MCF 10A (cell line): ENCODE measurements around the gene YIPF4. TPM values are rescaled to one million over a fixed set of nuclear protein-coding genes. Genes with fewer than 3 reads are reported as not detected.
A peak's percentile ranks its signal among the peaks of the same experiment; 100 is the strongest.

ENCODE experiments used
- BruUV-seq: library from RNA; stranded (reverse); fragments of 400-500 nt; replicated peaks from 2 replicates; lab custom pipeline; 2021; lab: Mats Ljungman, UMichigan
- CTCF ChIA-PET: fragments of 300-600 bp; sonication (Branson Sonifier 250); formaldehyde crosslinking; extraction: SDS; loops from one replicate; lab custom pipeline; 2021; ENCODE audit warnings: antibody characterized with exemption, inconsistent platforms; lab: Yijun Ruan, JAX
- POLR2A ChIA-PET: fragments of 300-600, 350-650 bp; sonication (Branson Sonifier 250); formaldehyde crosslinking; extraction: SDS; loops from one replicate; lab custom pipeline; 2020; ENCODE audit warnings: antibody characterized with exemption, inconsistent platforms; lab: Yijun Ruan, JAX
- DNase-seq: peaks from one replicate; pipeline ENCODE4 v3.0.0-alpha.2; 2018; ENCODE audit not compliant: unreplicated experiment
- H3K27ac Mint-ChIP-seq: one replicate; pipeline ENCODE4 v1.8.0; 2022; ENCODE audit warnings: mild to moderate bottlenecking, low read depth, mixed read lengths; ENCODE audit not compliant: unreplicated experiment
- H3K27me3 Mint-ChIP-seq: one replicate; pipeline ENCODE4 v1.8.0; 2022; ENCODE audit warnings: mixed read lengths; ENCODE audit not compliant: insufficient read depth, unreplicated experiment
- H3K36me3 Mint-ChIP-seq: one replicate; pipeline ENCODE4 v1.8.0; 2022; ENCODE audit warnings: mild to moderate bottlenecking, moderate library complexity, mixed read lengths; ENCODE audit not compliant: insufficient read depth, unreplicated experiment
- H3K4me1 Mint-ChIP-seq: one replicate; pipeline ENCODE4 v1.8.0; 2022; ENCODE audit warnings: mixed read lengths; ENCODE audit not compliant: insufficient read depth, unreplicated experiment
- H3K4me3 Mint-ChIP-seq: one replicate; pipeline ENCODE4 v1.8.0; 2022; ENCODE audit warnings: mild to moderate bottlenecking, moderate library complexity, mixed read lengths; ENCODE audit not compliant: unreplicated experiment
- H3K9me3 Mint-ChIP-seq: one replicate; pipeline ENCODE4 v1.8.0; 2022; ENCODE audit warnings: mixed read lengths; ENCODE audit not compliant: unreplicated experiment
- CTCF ChIP-seq: fragments of 200-600 bp; IDR thresholded peaks from one replicate; pipeline ENCODE4 v1.8.0; 2022; ENCODE audit warnings: antibody characterized with exemption, mild to moderate bottlenecking; ENCODE audit not compliant: unreplicated experiment
- intact Hi-C: fragments of 100-400 bp; cut with micrococcal nuclease; formaldehyde crosslinking; loops from 2 replicates; pipeline ENCODE4 v1.14.1; 2022
- total RNA-seq: library from RNA; stranded (reverse); gene quantifications from 2 replicates; pipeline ENCODE4 v1.2.3, GENCODE V29; 2022

Gene YIPF4
- total RNA-seq, 1 experiment from 2014 or later = 67.6 TPM

GRCh38 chr2:32258242-32258641 is 19.5 kb upstream of the YIPF4 start:
- TF ChIP-seq CTCF = no peak
- no peak overlapping the region for H3K4me3 Mint-ChIP-seq
- no peaks in the 10 kb centered on the region for H3K9me3 Mint-ChIP-seq
- H3K36me3 Mint-ChIP-seq = no peaks in the 10 kb centered on the region
- intact Hi-C loops = no loop called here
- H3K4me1 Mint-ChIP-seq = no peaks in the 10 kb centered on the region
- no TSS peak for BruUV-seq
- DNase-seq = no peak
- no peaks in the 10 kb centered on the region for H3K27me3 Mint-ChIP-seq
- CTCF ChIA-PET = interaction anchor here (0.6 kb wide), 1 partner anchor 16 kb away, joined by 4 read pairs; no protein-coding TSS in a partner anchor
- no peak overlapping the region for H3K27ac Mint-ChIP-seq
- POLR2A ChIA-PET = no interaction called here

DNA sequence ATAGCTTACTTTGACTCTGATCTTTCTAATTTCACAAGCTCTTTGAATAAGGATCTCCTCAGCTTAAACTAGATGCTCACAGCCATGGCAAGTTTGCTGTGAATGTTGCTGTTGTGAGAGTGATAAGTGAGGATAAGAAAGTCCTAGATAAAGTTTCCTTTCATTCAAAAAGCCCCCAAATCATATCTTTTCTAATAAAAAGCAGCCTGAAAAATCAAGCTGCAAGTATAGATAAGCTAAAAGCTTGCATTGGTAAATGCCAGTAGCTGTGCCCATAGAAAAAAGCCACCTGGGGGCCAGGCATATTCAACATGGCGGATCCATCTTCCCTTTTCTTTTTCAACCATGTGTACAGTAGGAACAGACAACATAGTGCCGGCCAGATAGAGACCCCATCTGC is 17.3 kb upstream of the YIPF4 start:
- intact Hi-C loops = no loop called here
- no TSS peak for BruUV-seq
- no peak overlapping the region for H3K4me3 Mint-ChIP-seq
- no peaks in the 10 kb centered on the region for H3K9me3 Mint-ChIP-seq
- CTCF ChIA-PET = interaction anchor here (0.7 kb wide), 1 partner anchor 13 kb away, joined by 3 read pairs; no protein-coding TSS in a partner anchor
- TF ChIP-seq CTCF = no peak
- peaks cover 4% of the 10 kb centered on the region for H3K36me3 Mint-ChIP-seq
- peaks cover 6% of the 10 kb centered on the region for H3K4me1 Mint-ChIP-seq
- no peak overlapping the region for H3K27ac Mint-ChIP-seq
- no peak for DNase-seq
- POLR2A ChIA-PET = no interaction called here
- no peaks in the 10 kb centered on the region for H3K27me3 Mint-ChIP-seq

- ChIA-PET CTCF (no interaction called here), POLR2A (interaction anchor here (0.8 to 1.0 kb wide), 2 partner anchors 16 to 58 kb away, joined by 3 to 4 read pairs; partner anchors contain the start of gene YIPF4)
- no peak for TF ChIP-seq CTCF
- no peaks in the 10 kb centered on the region for H3K27me3 Mint-ChIP-seq
- no peak overlapping the region for H3K27ac Mint-ChIP-seq
- no peaks in the 10 kb centered on the region for H3K9me3 Mint-ChIP-seq
- no TSS peak for BruUV-seq
- H3K4me3 Mint-ChIP-seq = no peak overlapping the region
- intact Hi-C loops = no loop called here
- H3K36me3 Mint-ChIP-seq = peaks cover 4% of the 10 kb centered on the region
- peaks cover 6% of the 10 kb centered on the region for H3K4me1 Mint-ChIP-seq
- no peak for DNase-seq
Measured at GRCh38 chr2:32262105-32262504, 15.6 kb upstream of the YIPF4 start.

GRCh38 chr2:32264422-32265105 is 13.1 kb upstream of the YIPF4 start, which contains the start of gene NLRC4:
NLRC4 (minus strand) TSS chr2:32264886; CDS start chr2:32256775, 8,111 bp downstream.
- POLR2A ChIA-PET = interaction anchor here (0.7 kb wide), 1 partner anchor 16 kb away, joined by 3 read pairs; no protein-coding TSS in a partner anchor

More at GRCh38 chr2:32264422-32265105, 13.1 kb upstream of the YIPF4 start, which contains the start of gene NLRC4:
- Mint-ChIP-seq H3K36me3 (peaks cover 4% of the 10 kb centered on the region), H3K4me3 (no peak within 1 kb of the TSS), H3K27ac (no peak within 1 kb of the TSS), H3K9me3 (no peaks in the 10 kb centered on the region), H3K27me3 (no peaks in the 10 kb centered on the region), H3K4me1 (peaks cover 6% of the 10 kb centered on the region)
- BruUV-seq = TSS peak; percentile 90
- CTCF ChIA-PET = no interaction called here
- no peak for DNase-seq
- no peak for TF ChIP-seq CTCF
- intact Hi-C loops = no loop called here
